UCSD-AML1 (cell line): Measurements from ENCODE around the gene OR4D9.

Source experiments
- DNase-seq: peaks from one replicate; lab custom pipeline; 2025; ENCODE audit not compliant: unreplicated experiment; lab: John Stamatoyannopoulos, UW

OR4D9 gene

GRCh38 chr11:59550368-59550841, 39.1 kb downstream of the OR4D9 start:
- DNase-seq, result peak; percentile 88

GRCh38 chr11:59550842-59551658, 39.7 kb downstream of the OR4D9 start:
- peak; percentile 84 for DNase-seq

- DNase-seq, result peak; percentile 19
Observed at GRCh38 chr11:59551659-59552521, 40.6 kb downstream of the OR4D9 start.

GRCh38 chr11:59552844-59553243, 41.5 kb downstream of the OR4D9 start:
- no peak for DNase-seq

- DNase-seq, result no peak
Observed at GRCh38 chr11:59553323-59553722, 42.0 kb downstream of the OR4D9 start.

- no peak for DNase-seq
Observed at GRCh38 chr11:59555601-59556114, 44.3 kb downstream of the OR4D9 start.

- DNase-seq, result peak; percentile 81
Observed at GRCh38 chr11:59556115-59556916, 45.0 kb downstream of the OR4D9 start.

- DNase-seq, result peak; percentile 35
Observed at GRCh38 chr11:59556917-59557348, 45.6 kb downstream of the OR4D9 start.

- DNase-seq, result no peak
Observed at GRCh38 chr11:59558270-59558643, 46.9 kb downstream of the OR4D9 start.

GRCh38 chr11:59559886-59560285, 48.5 kb downstream of the OR4D9 start:
- DNase-seq, result no peak

- peak; percentile 72 for DNase-seq
Observed at GRCh38 chr11:59560290-59560701, 49.0 kb downstream of the OR4D9 start.

GRCh38 chr11:59560702-59561473, 49.5 kb downstream of the OR4D9 start:
- DNase-seq, result peak; percentile 78

GRCh38 chr11:59562292-59562691, 51.0 kb downstream of the OR4D9 start:
- DNase-seq, result no peak
